ENCODE data around the gene LRP2. TPM values are rescaled to one million over a fixed set of nuclear protein-coding genes. Genes with fewer than 3 reads are reported as not detected.

The LRP2 gene
- total RNA-seq, 1 experiment from 2014 or later = 260 TPM

GRCh38 chr2:169221745-169222369, 140.5 kb downstream of the LRP2 start:
- ChIA-PET POLR2A (no interaction called here), CTCF (interaction anchor here (0.6 to 1.6 kb wide), 7 partner anchors 11 to 186 kb away, joined by 3 to 7 read pairs (median 3); no protein-coding TSS in a partner anchor)
- intact Hi-C loops (cut with micrococcal nuclease; ENCODE audit: unreplicated experiment) = loop anchor here (2.0 kb wide), 1 partner anchor 175 kb away; no protein-coding TSS in a partner anchor
- Histone ChIP-seq H3K4me3 (ENCODE audit: low read depth, low read length) (no peak overlapping the region), H3K27me3 (replicated peaks; ENCODE audit: control insufficient read depth, insufficient read depth, low read length) (no peaks in the 10 kb centered on the region), H3K36me3 (ENCODE audit: control insufficient read depth, insufficient read depth, low read length) (no peaks in the 10 kb centered on the region; the same call in 1 of the 2 replicates), H3K9me3 (no peaks in the 10 kb centered on the region), H3K4me1 (no peaks in the 10 kb centered on the region)
- peaks cover 19% of the 10 kb centered on the region for H3K36me3 Mint-ChIP-seq (ENCODE audit: insufficient read depth, unreplicated experiment)
- DNase-seq = no peak
- TF ChIP-seq CTCF (IDR thresholded peaks at IDR 0.05; ENCODE audit: insufficient read depth in 1 of 2, low read depth in 1 of 2, low read length in 1 of 2, severe bottlenecking in 1 of 2, unreplicated experiment in 1 of 2) = peak; percentile 37 to 44
- H3K4me3 Mint-ChIP-seq (ENCODE audit: unreplicated experiment) = no peak overlapping the region
- H3K27me3 Mint-ChIP-seq (ENCODE audit: insufficient read depth, unreplicated experiment) = no peaks in the 10 kb centered on the region
- no peaks in the 10 kb centered on the region for H3K4me1 Mint-ChIP-seq (ENCODE audit: low read depth, unreplicated experiment)
- no peak overlapping the region for H3K27ac Mint-ChIP-seq (ENCODE audit: unreplicated experiment)
- no TSS peak for BruUV-seq (replicated peaks)
- no peaks in the 10 kb centered on the region for H3K9me3 Mint-ChIP-seq (ENCODE audit: unreplicated experiment)

GRCh38 chr2:169210917-169211316, 151.4 kb downstream of the LRP2 start:
- DNase-seq = no peak
- H3K4me3 ChIP-seq (ENCODE audit: low read depth, low read length) = no peak overlapping the region
- no peaks in the 10 kb centered on the region for H3K9me3 ChIP-seq
- no peak overlapping the region for H3K4me3 Mint-ChIP-seq (ENCODE audit: unreplicated experiment)
- no peaks in the 10 kb centered on the region for H3K4me1 ChIP-seq
- no peak overlapping the region for H3K27ac Mint-ChIP-seq (ENCODE audit: unreplicated experiment)
- intact Hi-C loops (cut with micrococcal nuclease; ENCODE audit: unreplicated experiment) = no loop called here
- ChIA-PET POLR2A (no interaction called here), CTCF (interaction anchor here (0.6 to 1.5 kb wide), 2 partner anchors 11 to 79 kb away, joined by 3 to 4 read pairs; no protein-coding TSS in a partner anchor)
- H3K27me3 ChIP-seq (replicated peaks; ENCODE audit: control insufficient read depth, insufficient read depth, low read length) = no peaks in the 10 kb centered on the region
- BruUV-seq (replicated peaks) = no TSS peak
- no peaks in the 10 kb centered on the region; the same call in none of the 2 replicates for H3K36me3 ChIP-seq (ENCODE audit: control insufficient read depth, insufficient read depth, low read length)
- H3K4me1 Mint-ChIP-seq (ENCODE audit: low read depth, unreplicated experiment) = no peaks in the 10 kb centered on the region
- no peaks in the 10 kb centered on the region for H3K9me3 Mint-ChIP-seq (ENCODE audit: unreplicated experiment)
- H3K27me3 Mint-ChIP-seq (ENCODE audit: insufficient read depth, unreplicated experiment) = no peaks in the 10 kb centered on the region
- H3K36me3 Mint-ChIP-seq (ENCODE audit: insufficient read depth, unreplicated experiment) = peaks cover 68% of the 10 kb centered on the region
- no peak for TF ChIP-seq CTCF (IDR thresholded peaks at IDR 0.05; ENCODE audit: insufficient read depth in 1 of 2, low read depth in 1 of 2, low read length in 1 of 2, severe bottlenecking in 1 of 2, unreplicated experiment in 1 of 2)

- POLR2A ChIA-PET = no interaction called here
- Mint-ChIP-seq H3K36me3 (ENCODE audit: insufficient read depth, unreplicated experiment) (peaks cover 80% of the 10 kb centered on the region), H3K4me3 (ENCODE audit: unreplicated experiment) (no peak overlapping the region), H3K9me3 (ENCODE audit: unreplicated experiment) (no peaks in the 10 kb centered on the region), H3K4me1 (ENCODE audit: low read depth, unreplicated experiment) (no peaks in the 10 kb centered on the region), H3K27me3 (ENCODE audit: insufficient read depth, unreplicated experiment) (no peaks in the 10 kb centered on the region), H3K27ac (ENCODE audit: unreplicated experiment) (no peak overlapping the region)
- Histone ChIP-seq H3K9me3 (no peaks in the 10 kb centered on the region), H3K27me3 (replicated peaks; ENCODE audit: control insufficient read depth, insufficient read depth, low read length) (no peaks in the 10 kb centered on the region), H3K36me3 (ENCODE audit: control insufficient read depth, insufficient read depth, low read length) (no peaks in the 10 kb centered on the region; the same call in none of the 2 replicates), H3K4me1 (no peaks in the 10 kb centered on the region), H3K4me3 (ENCODE audit: low read depth, low read length) (no peak overlapping the region)
- CTCF ChIA-PET = no interaction called here
- TF ChIP-seq CTCF (IDR thresholded peaks at IDR 0.05; ENCODE audit: insufficient read depth in 1 of 2, low read depth in 1 of 2, low read length in 1 of 2, severe bottlenecking in 1 of 2, unreplicated experiment in 1 of 2) = no peak
- no peak for DNase-seq
- no TSS peak for BruUV-seq (replicated peaks)
- intact Hi-C loops (cut with micrococcal nuclease; ENCODE audit: unreplicated experiment) = no loop called here
These were observed 154.3 kb downstream of the LRP2 start for GRCh38 chr2:169208026-169208425.

All from Caco-2 (cell line).